Heart right ventricle (tissue), 16 donors: Measurements from ENCODE around the gene CNDP2. TPM values are rescaled to one million over a fixed set of nuclear protein-coding genes. Genes with fewer than 3 reads are reported as not detected.

Experiments
- ATAC-seq, 8 donors: fragments of 200-7000 bp; cut with Tn5 transposase; one replicate each; pipeline ENCODE4 v1.9.1; 2020; ENCODE audit warnings: mild to moderate bottlenecking in 8 of 8, moderate library complexity in 8 of 8, moderate number of reproducible peaks in 1 of 8
- DNase-seq, 2 donors: peaks; one replicate each; pipeline ENCODE4 v3.0.0-alpha.2; 2020
- H3K27ac ChIP-seq, 10 donors: fragments of 200-600 bp; sonication (generic) in 2 of 10; one replicate each; pipeline versions ENCODE4 v1.5.0 to v1.8.0; 2020 to 2022; ENCODE audit warnings: mild to moderate bottlenecking in 3 of 10
- H3K27me3 ChIP-seq, 7 donors: fragments of 200-600 bp; one replicate each; pipeline ENCODE4 v1.8.0; 2021 to 2022; ENCODE audit warnings: mild to moderate bottlenecking in 2 of 7
- H3K36me3 ChIP-seq, 9 donors: fragments of 200-600 bp; sonication (generic) in 1 of 9; one replicate each; pipeline versions ENCODE4 v1.5.0 to v1.8.0; 2020 to 2022; ENCODE audit warnings: mild to moderate bottlenecking in 2 of 9
- H3K4me1 ChIP-seq, 9 donors: fragments of 200-600 bp; sonication (generic) in 1 of 9; one replicate each; pipeline versions ENCODE4 v1.5.0 to v1.8.0; 2020 to 2022; ENCODE audit warnings: mild to moderate bottlenecking in 4 of 9
- H3K4me3 ChIP-seq, 10 donors: fragments of 200-600 bp; sonication (generic) in 2 of 10; one replicate each; pipeline versions ENCODE4 v1.5.0 to v1.8.0; 2020 to 2022; ENCODE audit warnings: mild to moderate bottlenecking in 7 of 10, moderate library complexity in 2 of 10
- H3K9me3 ChIP-seq, 11 donors: fragments of 200-600 bp in 10 of 11; sonication (generic) in 2 of 11; one replicate each; pipeline versions ENCODE4 v1.5.0 to v1.8.0; 2013 to 2022; ENCODE audit warnings: mild to moderate bottlenecking in 2 of 11, control low read depth in 1 of 11, moderate library complexity in 1 of 11
- intact Hi-C, 10 donors: fragments of 100-400 bp; cut with DNase I; formaldehyde crosslinking; loops; one replicate each; pipeline versions ENCODE4 v1.11.1 to v1.14.2; 2022
- polyA plus RNA-seq, 2 donors: library from polyadenylated mRNA; stranded (reverse); fragments of 200-250 nt; gene quantifications; one replicate each; pipeline ENCODE4 v1.2.3, GENCODE V29; 2013
- total RNA-seq, 10 donors: library from RNA; stranded (reverse); fragmentation: NEBNext Ultra II Directional in 3 of 10; extraction: Animal tissue kit (Norgen Biotek cat#: 25700) in 3 of 10; gene quantifications; one replicate each; pipeline versions ENCODE4 v1.2.1 to v1.2.4, GENCODE V29; 2021 to 2023
- TF ChIP-seq, protein P1 (sequence below), 9 donors: fragments of 200-600 bp; sonication (generic) in 2 of 9; IDR thresholded peaks; one replicate each; pipeline versions ENCODE4 v1.5.0 to v1.8.0; 2021 to 2022; ENCODE audit warnings: antibody characterized with exemption in 9 of 9, mild to moderate bottlenecking in 5 of 9, moderate library complexity in 1 of 9
- donor health status: Arrhythmogenic right ventricular cardiomyopathy.
- donor health status: ischemic (EF 13 %, LVEDD 7.1; RV severe dilation, severe dysfunction).
- donor health status: healthy with polysubstance abuse.
- donor health status: DM: no; HTN: yes; CAD: no.
- donor health status: DM: no; HTN: no; CAD: no.
- donor health status: ischemic (EF 25% LVEDD 6.9; RV normal size, moderate dysfunction).
- donor health status: ischemic (EF 25% LVEDD 5.7; RV mildly dilated, moderate dysfunction).
- donor health status: healthy.
- donor health status: DM: yes; HTN: yes; CAD: no.
- donor health status: Ischemic cardiomyopathy.
- donor health status: ischemic (EF 35%, LVEDD 5.7; RV mildly dilated, moderate dysfunction).
- donor health status: nonischemic (EF 11% LVEDD 7.7; RV severe dilation, severe dysfunction).
- donor health status: DM: yes; HTN: yes; CAD: no.
- donor health status: PGD.
- donor health status: ischemic (EF 29% LVEDD 5.4; RV normal size, mild dysfunction).
- donor health status: nonischemic (EF 23%, LVEDD 6.1; RV moderate dilation, normal function).

The CNDP2 gene
- total and polyA plus RNA-seq, 12 donors, result 48.9 to 117 (median 73.2) TPM

- Histone ChIP-seq H3K27me3 (no peaks in the 10 kb centered on the region), H3K9me3 (no peaks in the 10 kb centered on the region), H3K36me3 (no peaks in the 10 kb centered on the region), H3K27ac (no peak overlapping the region), H3K4me1 (peaks cover 0 to 3% (median 0%) of the 10 kb centered on the region in 9 donors), H3K4me3 (no peak overlapping the region)
- intact Hi-C loops, result no loop called here
- TF ChIP-seq, protein P1, sequence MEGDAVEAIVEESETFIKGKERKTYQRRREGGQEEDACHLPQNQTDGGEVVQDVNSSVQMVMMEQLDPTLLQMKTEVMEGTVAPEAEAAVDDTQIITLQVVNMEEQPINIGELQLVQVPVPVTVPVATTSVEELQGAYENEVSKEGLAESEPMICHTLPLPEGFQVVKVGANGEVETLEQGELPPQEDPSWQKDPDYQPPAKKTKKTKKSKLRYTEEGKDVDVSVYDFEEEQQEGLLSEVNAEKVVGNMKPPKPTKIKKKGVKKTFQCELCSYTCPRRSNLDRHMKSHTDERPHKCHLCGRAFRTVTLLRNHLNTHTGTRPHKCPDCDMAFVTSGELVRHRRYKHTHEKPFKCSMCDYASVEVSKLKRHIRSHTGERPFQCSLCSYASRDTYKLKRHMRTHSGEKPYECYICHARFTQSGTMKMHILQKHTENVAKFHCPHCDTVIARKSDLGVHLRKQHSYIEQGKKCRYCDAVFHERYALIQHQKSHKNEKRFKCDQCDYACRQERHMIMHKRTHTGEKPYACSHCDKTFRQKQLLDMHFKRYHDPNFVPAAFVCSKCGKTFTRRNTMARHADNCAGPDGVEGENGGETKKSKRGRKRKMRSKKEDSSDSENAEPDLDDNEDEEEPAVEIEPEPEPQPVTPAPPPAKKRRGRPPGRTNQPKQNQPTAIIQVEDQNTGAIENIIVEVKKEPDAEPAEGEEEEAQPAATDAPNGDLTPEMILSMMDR (IDR thresholded peaks at IDR 0.05), result no peak
- no peak for DNase-seq
- no peak for ATAC-seq
Measured at GRCh38 chr18:74573053-74573452, 76.9 kb downstream of the CNDP2 start.

Other genes with a start within 250 kb of the CNDP2 start
- 100 to 1,000 TPM in 2 of 10 donors, 10 to 100 TPM in 8; 61.0 to 121 (median 78.0) TPM for gene CYB5A, start 204.4 kb upstream of the CNDP2 start, total RNA-seq
- 10 to 100 TPM; 40.4 to 47.5 TPM for gene CYB5A, start 204.4 kb upstream of the CNDP2 start, polyA plus RNA-seq
- not detected for gene C18orf63, start 180.5 kb upstream of the CNDP2 start, total RNA-seq
- not detected for gene C18orf63, start 180.5 kb upstream of the CNDP2 start, polyA plus RNA-seq
- 10 to 100 TPM in 2 of 10 donors, 1 to 10 TPM in 7, under 1 TPM in 1; 0.90 to 12.9 (median 6.6) TPM for gene DIPK1C, start 39.1 kb upstream of the CNDP2 start, total RNA-seq
- gene DIPK1C, start 39.1 kb upstream of the CNDP2 start, polyA plus RNA-seq, result 1 to 10 TPM in 1 of 2 donors, under 1 TPM in 1; 0.70 to 8.0 TPM
- under 1 TPM in 1 of 10 donors, not detected in 9; 0.11 TPM for gene CNDP1, start 38.1 kb downstream of the CNDP2 start, total RNA-seq
- under 1 TPM in 1 of 2 donors, not detected in 1; 0.12 TPM for gene CNDP1, start 38.1 kb downstream of the CNDP2 start, polyA plus RNA-seq
- gene ZNF407, start 101.5 kb downstream of the CNDP2 start, total RNA-seq, result 10 to 100 TPM in 9 of 10 donors, 1 to 10 TPM in 1; 8.7 to 14.9 (median 12.9) TPM
- 1 to 10 TPM; 2.5 to 4.1 TPM for gene ZNF407, start 101.5 kb downstream of the CNDP2 start, polyA plus RNA-seq